OCI-LY3 (cell line): ENCODE measurements around the gene LAMTOR3.

Experiments used
- CTCF ChIP-seq: fragments of 200-600, 300-600 bp; sonication (generic); IDR thresholded peaks from 2 replicates; pipeline ENCODE4 v1.5.1; 2014; ENCODE audit warnings: antibody characterized with exemption, low read length, low read depth
- EZH2phosphoT487 ChIP-seq: fragments of 200-600 bp; shearing (Covaris generic); IDR thresholded peaks from 2 replicates; pipeline ENCODE4 v1.6.1; 2018; ENCODE audit warnings: antibody characterized with exemption, mixed run types, low read depth

- TF ChIP-seq CTCF (no peak), EZH2phosphoT487 (no peak)
These were observed 26.9 kb upstream of the LAMTOR3 start for GRCh38 chr4:99921174-99921573.
